HEK293T (cell line): ENCODE measurements around the gene LPIN1.

Experiments
- CTCF ChIA-PET: fragments of 350-600 bp; formaldehyde crosslinking; extraction: SDS; loops from one replicate; lab custom pipeline; 2021; ENCODE audit warnings: antibody characterized with exemption, inconsistent platforms; lab: Yijun Ruan, JAX
- POLR2A ChIA-PET: fragments of 350-600 bp; formaldehyde crosslinking; extraction: SDS; loops from one replicate; lab custom pipeline; 2020; ENCODE audit warnings: antibody characterized with exemption, inconsistent platforms; lab: Yijun Ruan, JAX
- DNase-seq: peaks from one replicate; pipeline ENCODE4 v3.0.0; 2012; ENCODE audit warnings: mixed read lengths; ENCODE audit errors: extremely low spot score
- ARNT ChIP-seq: fragments of 450-650 bp; IDR thresholded peaks from 2 replicates; pipeline ENCODE4 v1.6.1; 2017; ENCODE audit warnings: mild to moderate bottlenecking
- BHLHE40 ChIP-seq: fragments of 450-650 bp; IDR thresholded peaks from 2 replicates; pipeline ENCODE4 v1.6.1; 2016; ENCODE audit warnings: mild to moderate bottlenecking, moderate library complexity, borderline replicate concordance
- CTBP1 ChIP-seq: fragments of 450-650 bp; IDR thresholded peaks from 2 replicates; pipeline ENCODE4 v1.6.1; 2016; ENCODE audit warnings: borderline replicate concordance
- ELF4 ChIP-seq: fragments of 450-650 bp; IDR thresholded peaks from 2 replicates; pipeline ENCODE4 v1.6.1; 2017; ENCODE audit warnings: antibody characterized with exemption
- FOXA1 ChIP-seq: fragments of 450-650 bp; IDR thresholded peaks from 2 replicates; pipeline ENCODE4 v1.6.1; 2016; ENCODE audit warnings: mild to moderate bottlenecking
- FOXK2 ChIP-seq: fragments of 450-650 bp; IDR thresholded peaks from 2 replicates; pipeline ENCODE4 v1.6.1; 2016; ENCODE audit warnings: mild to moderate bottlenecking
- FOXM1 ChIP-seq: fragments of 450-650 bp; IDR thresholded peaks from 2 replicates; pipeline ENCODE4 v1.6.1; 2017; ENCODE audit warnings: mild to moderate bottlenecking, borderline replicate concordance
- HDGF ChIP-seq: fragments of 450-650 bp; IDR thresholded peaks from 2 replicates; pipeline ENCODE4 v1.6.1; 2017; ENCODE audit warnings: antibody characterized with exemption, borderline replicate concordance
- L3MBTL2 ChIP-seq: fragments of 450-650 bp; conservative IDR thresholded peaks from 2 replicates; pipeline ENCODE4 v1.6.1; 2016; ENCODE audit warnings: mild to moderate bottlenecking
- LEF1 ChIP-seq: fragments of 450-650 bp; IDR thresholded peaks from 2 replicates; pipeline ENCODE4 v1.6.1; 2017; ENCODE audit warnings: mild to moderate bottlenecking, borderline replicate concordance
- NFRKB ChIP-seq: fragments of 450-650 bp; IDR thresholded peaks from 2 replicates; pipeline ENCODE4 v1.6.1; 2016; ENCODE audit warnings: mild to moderate bottlenecking, moderate library complexity
- SP1 ChIP-seq: fragments of 450-650 bp; IDR thresholded peaks from 2 replicates; pipeline ENCODE4 v1.6.1; 2017
- SUZ12 ChIP-seq: fragments of 450-650 bp; IDR thresholded peaks from 2 replicates; pipeline ENCODE4 v1.6.1; 2016; ENCODE audit warnings: mild to moderate bottlenecking
- TARDBP ChIP-seq: fragments of 450-650 bp; IDR thresholded peaks from 2 replicates; pipeline ENCODE4 v1.6.1; 2016
- ZNF384 ChIP-seq: fragments of 450-650 bp; IDR thresholded peaks from 2 replicates; pipeline ENCODE4 v1.6.1; 2016
- TF ChIP-seq, protein P1 (sequence below): fragments of 450-650 bp; IDR thresholded peaks from 2 replicates; pipeline ENCODE4 v1.6.1; 2016

LPIN1 gene

DNA sequence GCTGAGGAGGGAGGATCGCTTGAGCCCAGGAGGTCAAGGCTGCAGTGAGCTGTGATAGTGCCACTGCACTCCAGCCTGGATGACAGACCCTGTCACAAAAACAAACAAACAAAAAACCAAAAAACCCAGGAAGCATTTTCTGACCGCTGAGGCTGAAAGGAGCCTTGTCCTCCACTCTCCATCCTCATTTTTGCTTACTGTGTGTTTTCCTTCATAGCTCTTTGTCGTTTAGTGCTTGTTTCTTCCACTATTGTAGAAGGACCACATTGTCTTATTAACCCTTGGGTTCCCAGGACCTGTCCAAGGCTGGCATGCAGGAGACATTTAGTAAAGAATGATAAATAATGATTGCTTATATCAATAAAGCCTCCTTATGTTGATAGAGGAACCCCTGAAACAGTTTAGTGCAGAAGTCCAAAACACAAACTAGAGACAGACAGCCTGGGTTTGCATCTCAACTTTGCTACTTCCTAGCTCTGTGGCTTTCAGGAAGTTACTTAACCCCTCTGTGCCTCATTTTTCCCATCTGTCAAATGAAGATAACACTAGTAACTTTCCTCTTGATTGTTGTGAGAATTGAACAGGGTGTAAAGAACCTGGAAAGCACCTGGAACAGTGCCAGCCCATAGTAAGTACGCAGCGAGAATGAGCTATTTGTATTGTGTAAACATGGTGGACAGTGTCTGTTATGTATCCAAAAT lies 126.0 kb downstream of the LPIN1 start:
- CTCF ChIA-PET: interaction anchor here (0.7 kb wide), 1 partner anchor 79 kb away, joined by 3 read pairs; no protein-coding TSS in a partner anchor
- POLR2A ChIA-PET: no interaction called here
- DNase-seq: no peak

DNA sequence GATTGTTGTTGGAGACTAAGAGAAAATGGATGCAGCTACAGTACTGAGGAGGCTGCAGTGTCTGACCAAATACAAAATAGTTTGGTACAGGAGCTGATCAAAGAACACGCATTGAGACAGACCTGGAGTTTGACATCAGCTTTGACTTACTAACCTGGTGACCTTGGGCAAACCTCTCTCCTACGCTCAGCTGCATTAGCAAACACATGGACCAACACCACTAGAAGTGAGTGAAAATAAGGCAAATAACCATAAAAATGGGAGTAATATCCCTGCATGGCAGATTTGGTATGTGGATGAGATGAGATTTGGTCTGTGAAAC lies 126.5 kb downstream of the LPIN1 start:
- DNase-seq: no peak
- ChIA-PET CTCF (interaction anchor here (0.7 kb wide), 1 partner anchor 79 kb away, joined by 3 read pairs; no protein-coding TSS in a partner anchor), POLR2A (no interaction called here)
- TF ChIP-seq ELF4 (no peak), ZNF384 (no peak), NFRKB (no peak), FOXM1 (no peak), L3MBTL2 (no peak), HDGF (no peak), LEF1 (no peak), TARDBP (no peak), FOXK2 (no peak), SUZ12 (no peak), SP1 (no peak), BHLHE40 (no peak), FOXA1 (no peak), CTBP1 (no peak), ARNT (no peak)
- TF ChIP-seq, protein P1, sequence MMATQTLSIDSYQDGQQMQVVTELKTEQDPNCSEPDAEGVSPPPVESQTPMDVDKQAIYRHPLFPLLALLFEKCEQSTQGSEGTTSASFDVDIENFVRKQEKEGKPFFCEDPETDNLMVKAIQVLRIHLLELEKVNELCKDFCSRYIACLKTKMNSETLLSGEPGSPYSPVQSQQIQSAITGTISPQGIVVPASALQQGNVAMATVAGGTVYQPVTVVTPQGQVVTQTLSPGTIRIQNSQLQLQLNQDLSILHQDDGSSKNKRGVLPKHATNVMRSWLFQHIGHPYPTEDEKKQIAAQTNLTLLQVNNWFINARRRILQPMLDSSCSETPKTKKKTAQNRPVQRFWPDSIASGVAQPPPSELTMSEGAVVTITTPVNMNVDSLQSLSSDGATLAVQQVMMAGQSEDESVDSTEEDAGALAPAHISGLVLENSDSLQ: no peak

More for the DNA sequence above, 126.0 kb downstream of the LPIN1 start:
- TF ChIP-seq CTBP1 (no peak), ZNF384 (no peak), ARNT (no peak), FOXA1 (no peak), SUZ12 (no peak), FOXK2 (no peak), SP1 (no peak), ELF4 (no peak), L3MBTL2 (no peak), HDGF (no peak), NFRKB (no peak), TARDBP (no peak)
- TF ChIP-seq, protein P1: no peak

DNA sequence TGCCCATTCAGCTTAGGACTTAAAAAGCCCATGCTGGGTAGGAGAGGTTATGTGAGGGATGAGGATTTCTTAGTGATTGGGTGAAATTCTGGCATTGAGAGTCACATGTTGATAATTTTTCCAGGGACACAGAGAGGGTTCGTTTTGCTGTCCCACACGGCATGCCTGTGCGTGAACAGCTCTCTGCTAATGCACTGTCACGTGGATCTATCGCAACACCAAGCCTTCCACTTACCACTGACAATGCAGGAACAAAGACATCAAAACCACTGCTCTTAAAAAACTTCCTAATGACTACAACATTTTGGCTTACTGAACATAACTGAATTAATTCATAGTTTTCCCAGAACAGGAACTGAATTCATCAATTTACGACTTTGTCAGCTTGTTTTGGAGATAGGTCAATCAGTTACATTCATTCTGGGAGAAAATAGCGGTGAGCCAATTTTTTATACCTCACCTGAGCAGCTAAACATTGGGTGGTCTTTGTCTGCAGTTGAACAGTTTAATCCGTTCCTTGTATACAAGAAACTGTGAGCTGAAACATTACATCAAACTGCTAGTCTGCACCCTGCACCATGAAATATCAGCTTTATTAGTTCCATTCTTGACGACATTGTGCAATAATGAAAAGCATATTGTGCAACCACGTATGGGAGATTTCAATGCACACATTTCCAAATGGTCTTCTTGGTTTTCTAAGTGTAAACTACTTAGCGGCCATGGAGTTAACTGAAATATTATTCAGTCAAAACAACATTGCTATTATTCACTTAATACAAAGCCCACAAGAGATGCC lies 127.1 kb downstream of the LPIN1 start:
- DNase-seq: no peak
- POLR2A ChIA-PET: no interaction called here
- CTCF ChIA-PET: interaction anchor here (0.7 kb wide), 1 partner anchor 78 kb away, joined by 3 read pairs; no protein-coding TSS in a partner anchor

DNA sequence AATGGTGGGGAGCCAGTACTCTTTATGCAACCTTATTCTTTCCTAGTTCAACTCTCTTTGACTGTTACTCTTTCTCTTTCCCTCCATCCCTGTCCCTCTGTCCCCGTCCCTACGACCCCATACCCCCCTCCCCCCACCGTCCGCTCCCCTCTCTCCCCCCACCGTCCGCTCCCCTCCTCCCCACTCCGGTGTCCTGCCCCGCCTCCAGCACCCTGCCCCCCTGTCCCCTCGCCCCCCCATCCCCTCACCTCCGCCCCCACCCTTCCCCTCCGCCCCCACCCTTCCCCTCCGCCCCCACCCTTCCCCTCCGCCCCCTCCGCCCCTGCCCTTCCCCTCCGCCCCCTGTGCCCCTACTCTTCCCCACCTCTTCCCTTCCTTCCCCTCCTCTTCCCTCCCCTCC lies 128.4 kb downstream of the LPIN1 start:
- DNase-seq: no peak
- CTCF ChIA-PET: no interaction called here
- POLR2A ChIA-PET: no interaction called here
- TF ChIP-seq FOXA1 (no peak), LEF1 (no peak), ELF4 (no peak), FOXK2 (no peak), HDGF (no peak), ZNF384 (no peak), SUZ12 (no peak), TARDBP (no peak)

More for the DNA sequence above, 127.1 kb downstream of the LPIN1 start:
- TF ChIP-seq NFRKB: no peak
- no peak for TF ChIP-seq FOXA1
- no peak for TF ChIP-seq ZNF384
- no peak for TF ChIP-seq BHLHE40

DNA sequence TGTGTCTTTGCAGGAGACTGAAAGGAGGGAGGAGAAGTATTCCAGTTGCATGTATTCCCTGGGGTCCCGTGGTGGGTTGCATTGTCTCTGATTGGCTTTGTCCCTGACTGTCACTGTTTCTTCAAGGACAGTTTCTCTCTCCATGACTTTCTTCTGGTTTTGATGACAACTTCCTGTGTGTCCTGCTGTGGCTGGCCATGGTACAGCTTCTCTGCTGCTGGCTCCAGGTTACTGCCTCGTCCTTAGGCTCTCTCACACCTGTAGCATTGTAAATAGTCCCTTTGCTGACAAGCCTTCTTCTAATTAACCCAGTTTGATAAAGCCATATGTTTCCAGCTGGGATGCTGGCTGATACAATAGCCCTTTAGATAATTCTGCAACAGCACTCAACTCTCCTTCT lies 129.0 kb downstream of the LPIN1 start:
- CTCF ChIA-PET: no interaction called here

DNA sequence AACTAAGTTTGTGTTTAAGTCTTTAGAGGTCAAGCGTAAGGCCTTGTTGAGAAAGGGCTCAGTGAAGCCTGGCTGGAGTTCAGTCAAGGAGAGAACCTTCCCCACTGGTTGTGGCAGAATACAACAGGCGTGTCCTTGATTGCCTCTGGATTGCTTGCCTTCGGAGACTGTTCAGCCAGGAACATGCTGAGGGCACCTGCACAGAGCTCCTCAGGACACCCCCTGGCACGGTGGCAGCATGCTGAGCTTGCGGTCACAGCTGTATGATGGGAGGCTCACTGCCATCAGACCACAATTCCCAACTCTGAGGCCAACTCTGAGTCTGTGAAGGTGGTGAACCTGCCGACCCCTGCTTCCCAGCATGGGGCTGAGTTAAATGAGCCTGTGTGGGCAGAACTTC lies 130.0 kb downstream of the LPIN1 start:
- TF ChIP-seq CTBP1: no peak
- no peak for TF ChIP-seq BHLHE40
- TF ChIP-seq, protein P1: no peak
- TF ChIP-seq NFRKB: no peak
- no peak for TF ChIP-seq FOXA1
- TF ChIP-seq SUZ12: no peak
- TF ChIP-seq TARDBP: no peak
- no peak for TF ChIP-seq HDGF
- no peak for TF ChIP-seq FOXM1
- DNase-seq: no peak
- CTCF ChIA-PET: no interaction called here
- POLR2A ChIA-PET: no interaction called here

More for the DNA sequence above, 129.0 kb downstream of the LPIN1 start:
- TF ChIP-seq ELF4: no peak
- no peak for TF ChIP-seq FOXA1
- no peak for TF ChIP-seq L3MBTL2
- no peak for TF ChIP-seq BHLHE40
- no peak for TF ChIP-seq NFRKB
- TF ChIP-seq CTBP1: no peak
- no peak for TF ChIP-seq SP1
- TF ChIP-seq SUZ12: no peak
- TF ChIP-seq FOXM1: no peak
- no peak for TF ChIP-seq ARNT
- TF ChIP-seq HDGF: no peak
- no peak for DNase-seq
- POLR2A ChIA-PET: no interaction called here
